GM03348 (cell line): ENCODE data around the gene PVALB.

Source experiments
- DNase-seq: peaks from one replicate; pipeline ENCODE4 v3.0.0; 2012; ENCODE audit warnings: low spot score

The PVALB gene

DNA sequence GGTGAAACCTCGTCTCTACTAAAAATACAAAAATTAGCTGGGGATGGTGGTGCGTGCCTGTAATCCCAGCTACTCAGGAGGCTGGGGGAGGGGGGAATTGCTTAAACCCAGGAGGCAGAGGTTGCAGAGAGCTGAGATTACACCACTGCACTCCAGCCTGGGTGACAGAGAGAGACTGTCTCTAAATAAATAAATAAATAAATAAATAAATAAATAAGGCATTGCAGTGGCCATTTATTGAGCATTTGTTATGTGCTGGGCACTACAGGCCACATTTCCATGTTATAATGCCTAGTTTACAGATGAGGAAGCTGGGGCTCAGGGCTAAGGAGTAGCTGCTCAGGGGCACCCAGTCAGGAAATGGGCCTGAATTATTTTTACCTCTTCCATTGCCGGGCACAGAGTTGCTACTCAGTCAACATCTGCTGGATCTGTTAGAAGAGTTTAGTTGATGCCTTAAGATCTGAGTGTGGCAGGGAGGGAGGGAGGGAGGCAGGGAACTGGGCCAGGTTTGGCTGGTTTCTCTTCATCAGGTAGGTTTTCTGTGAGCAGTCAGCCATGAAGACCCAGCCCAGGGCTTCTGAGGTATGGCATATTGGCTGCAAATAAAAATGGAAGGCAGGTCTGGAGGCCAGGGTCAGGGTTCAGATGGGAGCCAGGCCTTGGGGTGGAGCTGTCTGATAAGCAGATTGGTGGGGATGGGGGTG lies 5.6 kb downstream of the PVALB start:
- DNase-seq: no peak

DNA sequence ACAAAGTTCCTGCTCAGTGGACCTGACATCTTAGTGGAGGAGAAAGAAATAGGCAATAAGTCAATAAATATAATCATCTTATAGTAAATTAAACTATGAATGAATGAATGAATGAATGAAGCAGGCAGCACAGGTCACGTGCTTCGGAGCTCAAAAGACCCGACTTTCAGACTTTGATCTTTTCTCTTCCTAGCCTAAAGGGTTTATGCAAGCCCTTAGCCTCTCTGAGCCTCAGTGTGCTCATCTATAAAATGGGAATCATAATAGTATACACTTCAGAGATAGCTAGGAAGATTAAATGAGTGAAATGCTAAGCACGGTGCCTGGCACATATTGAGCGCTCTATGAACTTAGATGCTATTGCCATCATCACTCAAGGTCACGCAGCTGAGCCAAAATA lies 7.5 kb downstream of the PVALB start:
- no peak for DNase-seq

DNA sequence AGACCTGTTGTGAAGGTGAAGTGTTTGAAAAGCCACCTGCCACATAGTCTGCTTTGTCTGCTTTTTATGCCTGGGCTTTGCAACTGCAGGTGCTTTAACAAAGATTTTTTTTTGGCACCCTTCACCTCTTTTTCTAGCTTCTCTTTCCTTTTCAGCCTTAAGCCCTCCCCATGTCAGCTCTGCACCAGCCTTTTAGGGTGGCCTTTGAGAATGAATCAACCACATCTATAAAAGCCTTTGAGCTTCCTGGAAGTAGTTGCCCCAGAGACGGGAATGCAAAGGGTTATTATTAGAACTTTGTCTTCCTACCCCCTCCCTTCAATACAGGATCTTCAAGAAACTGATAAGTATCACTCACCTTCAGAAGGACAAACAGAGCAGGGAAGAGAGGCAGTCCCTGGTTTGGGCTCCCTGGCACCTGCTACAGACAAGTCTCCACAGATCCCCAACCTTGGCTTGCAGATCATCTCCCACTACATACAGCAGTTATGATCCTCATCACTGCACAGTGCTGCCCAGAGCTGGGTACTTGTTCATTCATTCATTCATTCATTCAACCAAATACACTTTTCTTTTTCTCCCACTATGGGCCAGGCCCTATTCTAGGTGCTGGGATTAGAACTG lies 8.0 kb downstream of the PVALB start:
- no peak for DNase-seq

DNA sequence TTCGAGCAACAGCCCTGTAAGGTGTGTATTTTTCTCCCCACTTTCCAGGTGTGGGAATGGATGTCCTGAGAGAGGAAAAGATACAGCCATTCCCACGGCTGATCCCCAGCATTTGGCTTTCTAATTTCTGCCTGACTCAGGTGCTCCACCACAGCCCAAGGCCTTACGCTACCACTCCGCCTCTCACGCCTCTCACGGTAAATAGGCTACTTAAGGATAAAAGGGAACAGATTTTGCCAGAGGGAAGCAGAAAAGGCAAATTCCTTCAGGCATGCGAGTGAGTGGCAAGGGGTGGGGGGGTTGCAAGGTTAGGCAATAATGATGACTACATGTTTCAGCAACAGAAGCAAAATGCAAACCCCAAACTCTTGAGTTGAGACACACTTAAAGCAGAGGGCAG lies 9.2 kb downstream of the PVALB start:
- DNase-seq: no peak

DNA sequence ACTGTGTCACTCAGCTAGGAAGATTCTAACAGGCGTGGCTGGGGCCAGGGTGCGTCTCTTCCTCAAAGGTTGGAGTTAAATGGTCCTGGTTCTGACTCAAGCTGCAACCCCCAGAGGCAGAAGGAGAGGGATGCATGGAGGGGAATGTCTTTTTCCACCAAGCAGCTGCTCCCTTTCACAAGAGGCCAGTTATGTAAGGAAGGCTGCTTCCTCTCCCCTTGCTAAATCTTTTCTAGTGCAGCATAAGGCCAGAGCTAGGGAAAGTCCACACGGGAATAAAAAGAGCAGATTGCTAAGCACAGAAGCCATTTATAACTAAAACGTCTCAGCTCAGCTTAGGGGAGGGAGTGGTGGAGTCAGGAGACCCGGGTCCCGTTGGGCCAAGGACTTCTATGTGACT lies 10.0 kb downstream of the PVALB start:
- no peak for DNase-seq

DNA sequence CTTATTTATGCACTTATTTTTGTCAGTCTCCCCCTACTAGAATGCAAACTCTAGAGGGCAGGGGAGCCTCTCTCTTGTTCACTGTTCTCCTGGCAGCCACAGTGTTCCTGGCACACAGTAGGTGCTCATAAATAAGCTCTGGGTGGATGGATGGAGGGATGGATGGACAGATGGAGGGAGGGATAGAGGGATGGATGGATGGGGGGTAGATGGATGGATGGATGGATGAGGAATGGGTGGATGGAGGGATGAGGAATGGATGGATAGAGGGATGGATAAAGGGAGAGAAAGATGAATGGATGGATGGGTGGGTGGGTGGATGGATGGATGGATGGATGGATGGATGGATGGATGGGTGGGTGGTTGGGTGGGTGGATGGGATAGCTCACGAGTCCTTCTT lies 13.5 kb downstream of the PVALB start:
- DNase-seq: no peak

DNA sequence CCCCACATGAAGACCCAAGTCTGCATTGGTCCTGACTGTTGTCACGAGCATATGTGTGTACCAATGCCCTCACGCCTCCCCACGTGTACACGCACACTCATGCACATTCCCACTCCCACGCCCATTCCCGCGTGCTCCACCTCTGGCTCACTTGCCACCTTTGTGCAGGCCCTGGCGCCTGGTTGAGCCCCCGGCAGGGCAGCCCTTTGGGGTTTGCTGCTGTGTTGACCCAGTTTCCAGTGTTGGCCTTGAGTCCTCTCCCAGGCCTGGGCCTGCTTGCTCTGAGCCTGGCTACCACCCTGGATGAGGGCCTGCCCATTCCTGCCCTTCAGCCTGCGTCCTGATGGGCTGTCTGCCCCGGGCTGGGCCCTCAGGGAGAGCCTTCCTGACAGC lies 18.2 kb downstream of the PVALB start:
- no peak for DNase-seq

DNA sequence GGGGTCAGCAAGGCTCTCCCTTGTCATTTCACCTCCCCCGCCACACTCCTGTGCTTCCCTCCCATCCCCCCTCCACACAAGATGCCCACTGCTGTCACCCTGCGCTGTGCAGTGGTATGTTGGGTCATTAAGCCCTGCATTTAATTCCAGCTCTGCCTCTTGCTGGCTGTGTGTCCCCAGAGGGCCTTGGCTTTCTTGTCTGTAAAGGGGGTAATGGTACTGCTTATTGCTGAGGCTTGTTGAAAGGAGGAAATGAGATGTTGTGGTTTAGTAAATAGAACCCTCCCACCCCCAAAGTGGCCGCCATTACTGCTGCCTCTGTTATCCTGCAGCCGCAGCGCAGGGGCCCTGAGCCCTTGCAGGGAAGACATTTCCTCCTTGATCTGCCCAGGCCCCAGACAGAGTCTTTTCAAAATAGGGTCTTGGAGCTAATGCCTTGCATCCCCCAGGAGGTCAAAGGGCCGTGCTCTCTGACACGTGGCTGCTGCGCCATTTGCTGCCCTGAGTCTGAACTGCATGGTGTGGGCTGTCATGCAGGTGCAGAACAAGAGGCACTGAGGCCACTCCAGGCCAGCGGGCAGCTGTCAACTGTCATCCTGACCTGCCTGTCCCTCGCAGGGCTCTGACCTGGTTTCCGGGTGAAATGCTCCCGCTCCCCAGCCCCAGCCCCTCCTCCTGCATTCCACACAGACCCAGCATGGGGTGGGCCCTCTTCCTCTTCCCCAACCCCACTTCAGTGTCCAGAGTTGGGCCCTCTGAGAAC lies 18.7 kb downstream of the PVALB start:
- no peak for DNase-seq

DNA sequence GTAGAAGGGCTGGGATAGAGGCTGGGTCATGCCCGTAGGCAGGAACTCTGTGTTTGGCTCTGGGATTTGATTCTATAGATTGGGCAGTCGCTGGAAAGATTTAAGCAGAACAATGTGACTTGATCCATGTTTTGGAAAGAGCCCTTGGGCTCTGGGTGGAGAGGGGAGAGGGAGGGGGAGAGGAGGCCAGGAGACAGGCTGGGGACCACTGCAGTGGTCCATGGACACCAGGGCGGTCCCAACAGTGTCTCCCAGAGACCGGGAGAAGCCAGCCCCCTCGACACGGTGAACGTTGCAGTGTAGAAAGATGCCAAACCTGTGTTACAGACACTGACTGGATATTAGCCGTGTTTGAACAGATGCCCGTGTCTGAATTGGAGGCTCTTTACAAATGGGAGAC lies 19.5 kb downstream of the PVALB start:
- DNase-seq: no peak

DNA sequence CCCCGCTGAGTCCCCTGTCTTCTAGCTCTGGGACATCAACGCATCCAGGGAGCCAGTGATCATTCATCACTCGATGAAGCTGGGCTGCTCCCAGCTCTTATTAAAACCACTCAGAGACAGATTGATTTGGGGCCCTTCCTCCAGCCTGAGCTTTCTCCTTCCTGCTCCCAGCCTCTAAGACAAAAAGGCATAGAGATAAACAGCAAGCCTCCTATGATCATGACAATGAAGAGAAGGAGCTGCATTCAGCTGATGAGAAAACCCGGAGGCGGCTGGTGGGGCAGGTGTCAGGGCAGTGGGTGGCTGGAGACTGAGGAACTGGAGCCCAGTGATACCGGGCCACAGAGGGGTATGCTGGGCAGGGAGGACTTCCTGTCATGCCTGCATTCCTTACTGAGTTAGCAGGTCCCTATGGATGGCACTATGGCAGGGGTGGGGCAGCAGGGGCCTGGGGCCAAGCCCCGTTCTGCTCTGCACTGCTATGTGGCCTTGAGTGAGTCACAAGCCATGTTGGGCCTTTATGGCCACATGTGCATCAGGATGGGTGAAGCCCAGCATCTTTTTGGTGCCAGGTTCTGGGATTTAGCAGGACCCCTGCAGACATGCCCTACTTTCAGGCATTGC lies 20.2 kb downstream of the PVALB start:
- DNase-seq: no peak

DNA sequence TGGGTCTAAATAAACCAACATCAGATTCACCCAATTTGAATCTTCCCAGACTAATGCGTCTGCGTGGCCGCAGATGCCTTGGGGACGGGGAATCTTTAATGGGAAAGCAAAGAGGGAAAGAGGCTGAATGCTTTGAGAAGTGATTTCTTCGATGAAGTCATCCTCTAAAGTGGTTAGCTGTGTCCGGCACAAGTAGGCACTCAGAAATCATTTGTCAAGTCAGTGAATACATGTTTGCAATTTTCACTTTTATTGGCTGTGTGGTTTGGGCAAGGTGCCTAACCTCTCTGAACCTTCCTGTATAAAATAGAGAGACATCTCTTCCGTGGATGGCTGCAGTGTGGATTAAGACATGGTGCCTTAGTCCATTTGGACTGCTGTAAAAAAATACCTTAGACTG lies 21.2 kb downstream of the PVALB start:
- DNase-seq: no peak

DNA sequence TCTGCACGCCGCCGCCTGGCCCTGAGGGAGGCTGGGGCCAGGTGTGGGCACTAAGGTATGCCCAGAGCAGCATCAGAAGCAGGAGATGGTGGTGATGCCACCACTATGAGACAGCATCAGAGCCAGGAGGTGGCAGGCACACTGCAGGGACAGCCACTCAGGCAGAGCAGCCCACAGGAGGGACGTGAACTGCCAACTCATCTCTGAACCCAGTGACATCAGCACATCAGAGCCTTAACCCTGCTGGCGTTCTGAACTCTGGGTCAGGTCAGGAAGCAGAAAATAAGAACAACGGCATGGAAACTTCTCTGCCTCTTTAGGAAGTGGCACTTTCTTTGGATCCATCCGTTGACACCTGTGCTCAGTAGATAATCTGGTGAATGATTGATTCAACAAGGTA lies 26.2 kb downstream of the PVALB start:
- DNase-seq: no peak

DNA sequence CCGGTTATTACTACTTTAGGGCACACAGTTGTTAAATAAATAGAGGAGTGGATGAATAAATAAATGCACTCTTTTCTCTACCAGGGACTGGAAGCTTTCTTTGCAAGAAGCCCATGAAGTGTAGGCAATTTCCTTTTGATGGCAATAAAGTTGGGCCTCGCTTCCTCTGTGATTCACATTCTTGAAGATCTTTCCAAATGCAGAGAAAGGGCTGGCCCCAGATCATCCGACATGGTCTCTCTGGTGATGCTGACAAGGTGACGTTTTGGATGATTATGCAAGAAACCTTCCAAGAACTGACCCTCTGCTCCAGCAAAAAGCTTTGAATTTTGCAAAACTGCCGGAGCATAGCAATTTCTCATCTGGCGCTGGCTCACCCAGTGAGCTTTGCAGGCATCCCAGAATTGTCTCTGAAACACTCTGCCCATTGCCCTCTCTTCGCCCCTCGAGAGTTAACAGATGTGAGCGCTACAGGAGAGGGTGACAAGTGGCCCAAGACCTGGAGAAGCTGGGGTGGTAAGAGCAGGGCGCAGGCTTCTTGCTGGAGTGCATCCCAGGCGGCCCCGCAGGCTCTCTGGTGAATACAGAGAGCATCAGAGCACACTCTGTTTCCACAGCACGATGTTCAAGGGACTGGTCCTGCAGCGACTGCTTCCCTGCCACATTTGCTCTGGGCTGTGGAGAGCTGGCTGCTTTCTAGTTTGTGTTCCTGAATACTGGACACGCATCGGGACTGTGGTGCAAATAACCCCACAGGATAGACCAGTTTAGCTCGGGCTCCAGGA lies 29.4 kb downstream of the PVALB start:
- no peak for DNase-seq

DNA sequence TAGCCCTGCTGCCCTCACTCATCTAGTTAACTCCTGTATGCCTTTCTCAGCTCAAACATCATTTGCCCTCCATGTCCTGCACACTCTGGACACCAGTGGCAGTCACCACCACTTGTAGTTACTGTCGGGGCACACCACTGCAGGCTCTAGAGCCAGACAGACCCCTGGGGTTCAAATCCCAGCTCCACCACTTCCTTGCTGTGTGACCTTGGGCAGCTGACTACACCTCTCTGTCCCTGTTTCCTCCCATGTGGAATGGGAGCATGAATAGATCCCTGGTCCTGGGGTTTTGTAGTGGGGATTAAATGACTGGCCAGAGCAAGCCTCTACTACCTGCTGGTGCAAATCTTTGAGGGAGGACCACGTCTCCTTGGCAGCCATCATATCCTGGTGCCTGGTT lies 33.1 kb downstream of the PVALB start:
- DNase-seq: no peak

DNA sequence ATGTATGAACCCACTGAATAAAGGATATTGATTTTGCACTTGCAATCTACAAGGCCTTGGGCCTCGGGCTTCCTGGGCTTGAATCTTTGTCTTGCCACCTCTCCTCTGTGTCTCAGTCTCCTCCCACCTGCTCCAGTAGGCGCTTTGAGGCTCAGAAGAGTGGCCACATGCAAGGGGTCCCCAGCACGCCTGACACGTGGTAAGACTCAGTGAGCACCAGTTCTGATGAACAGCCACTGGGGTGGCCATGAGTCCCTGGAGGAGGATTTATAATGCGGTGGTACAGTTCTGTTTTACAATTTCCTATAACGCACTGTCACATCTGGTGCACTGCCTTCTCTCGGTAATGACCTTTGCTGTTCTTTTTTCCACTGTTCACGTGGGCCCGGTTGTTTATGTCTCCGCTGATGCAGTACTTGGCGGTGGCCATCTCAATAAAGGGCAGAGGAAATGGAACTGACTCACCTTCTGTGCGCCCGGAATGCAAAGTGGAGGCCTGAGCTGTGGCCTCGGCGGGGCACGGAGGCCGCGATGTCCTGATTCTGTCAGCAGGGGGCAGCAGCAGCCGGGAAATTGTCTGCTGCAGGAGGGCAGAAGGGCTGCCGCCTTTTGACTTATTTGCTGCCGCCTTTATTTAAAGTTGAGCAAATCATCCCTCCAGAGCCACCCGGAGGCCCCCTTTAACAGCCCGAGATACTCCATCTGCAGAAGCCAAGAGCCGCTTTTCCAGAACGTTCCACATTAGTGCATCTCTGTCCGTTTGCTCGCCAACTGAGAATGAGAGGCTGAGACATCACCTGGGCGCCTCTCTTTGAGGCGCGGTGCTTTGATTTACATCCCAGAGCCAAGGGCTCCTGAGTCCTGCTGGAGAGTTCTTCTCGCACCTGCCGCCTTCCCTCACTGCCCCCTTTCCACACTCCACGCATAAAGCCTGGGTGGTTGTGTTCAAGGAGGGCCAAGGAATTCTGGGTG lies 34.9 kb downstream of the PVALB start:
- peak; percentile 91 for DNase-seq

DNA sequence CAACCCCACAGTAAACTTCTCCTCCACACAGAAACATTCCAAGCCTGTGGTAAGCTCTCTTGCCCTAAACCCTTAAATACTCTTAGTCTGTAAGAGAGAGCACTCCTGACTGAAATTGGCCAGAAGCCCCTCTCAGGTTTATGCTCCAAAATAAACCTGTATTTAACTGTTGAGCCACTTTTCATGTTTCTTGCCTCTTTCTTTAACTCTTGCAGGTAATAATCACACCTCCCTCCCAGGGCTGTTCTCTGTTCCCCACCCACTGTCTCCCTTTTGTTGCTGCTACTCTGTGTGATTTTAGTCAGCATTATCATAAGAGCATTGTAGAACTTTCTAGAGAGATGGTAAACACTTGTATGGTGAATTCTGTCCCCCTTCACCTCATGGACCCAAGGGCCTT lies 38.8 kb downstream of the PVALB start:
- DNase-seq: no peak

DNA sequence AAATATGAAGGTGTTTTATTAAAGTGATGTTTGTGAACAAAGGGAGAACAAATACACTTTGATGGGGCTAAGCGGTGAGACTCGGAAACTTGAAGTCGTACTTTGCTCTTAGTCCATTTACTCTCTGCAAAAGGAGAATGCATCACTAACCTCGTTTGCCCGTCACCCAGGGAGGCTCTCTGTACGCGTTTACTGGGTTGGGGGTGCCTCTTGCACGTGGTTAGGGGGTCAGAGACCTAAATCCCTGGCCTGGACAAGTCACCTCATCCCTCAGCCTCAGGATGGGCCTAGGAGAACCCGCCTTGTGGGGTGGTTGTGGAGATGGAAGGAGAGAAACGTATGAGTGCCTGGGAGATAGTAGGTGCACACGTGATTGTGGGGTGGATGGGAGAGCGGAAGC lies 40.1 kb downstream of the PVALB start:
- no peak for DNase-seq

DNA sequence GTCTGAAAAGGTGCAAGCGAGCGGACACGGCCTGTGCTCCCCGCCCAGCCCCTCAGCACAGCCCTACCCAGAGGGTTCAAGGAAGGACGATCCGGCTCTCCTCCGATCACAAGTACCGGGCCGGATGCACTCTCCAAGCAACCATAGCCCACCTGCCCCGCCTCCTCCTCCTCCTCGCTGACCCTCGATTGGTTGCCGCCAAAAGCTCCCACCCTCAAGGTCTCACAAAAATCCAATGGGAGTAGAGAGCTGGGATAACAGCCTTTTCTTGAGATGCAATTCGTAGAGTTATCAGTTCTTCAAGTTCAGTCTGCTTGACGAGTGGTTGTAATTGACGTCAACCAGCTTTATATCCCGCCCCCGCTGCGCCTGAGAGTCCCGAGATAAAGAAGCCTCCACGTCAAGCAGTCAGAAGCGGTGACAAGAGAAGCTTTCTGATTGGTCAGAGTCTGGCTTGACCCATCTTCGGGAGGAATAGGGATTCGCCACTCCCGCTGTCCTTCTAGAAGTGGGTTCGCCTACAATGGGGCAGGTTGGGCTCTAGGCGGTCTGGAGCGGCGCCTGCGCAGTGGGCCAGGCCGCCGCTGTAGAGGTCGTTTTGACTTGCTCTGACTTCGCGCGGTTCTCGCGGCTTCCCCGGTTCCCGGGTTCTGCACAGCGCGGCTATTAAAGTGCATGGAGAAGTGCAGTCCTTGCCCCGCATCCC lies 40.7 kb downstream of the PVALB start, which contains the start of gene IFT27:
Gene IFT27 (minus strand): TSS at position 156 of the 706 bp plus-strand sequence. CDS start 412 bp downstream, outside the sequence.
- peak; percentile 100 for DNase-seq

DNA sequence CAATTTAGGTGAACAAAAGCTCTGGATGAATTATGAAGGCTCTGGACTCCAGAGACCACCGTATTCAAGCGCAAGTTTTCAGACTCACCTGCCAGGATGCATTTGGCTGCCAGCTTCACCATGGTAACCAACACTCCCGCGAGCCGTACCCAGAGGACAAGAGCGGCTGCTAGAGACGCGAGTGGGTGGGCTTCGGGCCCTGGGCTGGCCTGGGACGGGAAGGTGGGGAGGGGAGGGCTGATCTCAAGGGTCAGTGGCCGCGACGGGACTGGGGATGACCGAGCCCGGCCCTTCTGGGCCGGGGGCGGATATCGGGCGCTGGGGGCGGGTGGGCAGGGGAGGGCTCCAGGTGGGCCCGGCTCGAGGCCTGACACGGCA lies 41.3 kb downstream of the PVALB start:
- no peak for DNase-seq

DNA sequence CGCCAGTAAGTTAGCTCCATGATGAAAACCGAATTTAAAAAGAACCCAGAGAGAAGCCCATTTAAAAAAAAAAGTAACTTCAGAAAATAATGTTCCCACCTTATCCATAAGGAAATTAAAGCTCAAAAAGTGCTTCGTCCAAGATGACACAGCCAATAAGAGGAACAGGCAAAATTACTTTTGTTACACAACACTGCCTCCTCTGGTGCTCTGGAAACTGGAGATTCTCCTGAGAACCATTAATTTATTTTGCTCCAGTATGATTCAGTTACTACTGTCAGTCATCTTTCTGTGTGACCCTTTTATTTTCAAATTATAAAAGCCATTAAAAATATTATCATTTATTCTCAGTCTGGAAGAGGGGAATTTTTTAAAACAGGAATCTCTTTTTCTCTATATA lies 42.9 kb downstream of the PVALB start:
- DNase-seq: peak; percentile 49
